Astrocyte (in vitro differentiated cells and primary cell): ENCODE results near the gene PTPRN2. TPM values are rescaled to one million over a fixed set of nuclear protein-coding genes. Genes with fewer than 3 reads are reported as not detected.

Experiments
- DNase-seq: peaks from one replicate; pipeline ENCODE4 v3.0.0-alpha.2; 2010; ENCODE audit warnings: low read depth
- FAIRE-seq: peaks from 2 replicates; lab custom pipeline; 2011; peaks lifted over from hg19 to GRCh38; lab: Jason Lieb, UNC
- H2AFZ ChIP-seq: 2 replicates; pipeline ENCODE4 v1.6.0; 2012; ENCODE audit warnings: low read depth, low read length, inconsistent platforms
- H3K27ac ChIP-seq: 2 replicates; pipeline ENCODE4 v1.5.1; 2011; ENCODE audit warnings: low read depth, low read length, inconsistent platforms
- H3K27me3 ChIP-seq: 2 replicates; pipeline ENCODE4 v1.6.0; 2011; ENCODE audit warnings: low read length, inconsistent platforms; ENCODE audit not compliant: insufficient read depth
- H3K36me3 ChIP-seq: 2 replicates; pipeline ENCODE4 v1.5.1; 2011; ENCODE audit warnings: low read length, inconsistent platforms; ENCODE audit not compliant: insufficient read depth
- H3K4me1 ChIP-seq: 2 replicates; pipeline ENCODE4 v1.5.1; 2011; ENCODE audit warnings: low read length, inconsistent platforms; ENCODE audit not compliant: insufficient read depth
- H3K4me2 ChIP-seq: 2 replicates; pipeline ENCODE4 v1.6.0; 2012; ENCODE audit warnings: low read length, inconsistent platforms
- H3K4me3 ChIP-seq: 2 replicates; pipeline ENCODE4 v1.5.1; 2011; ENCODE audit warnings: low read depth, mild to moderate bottlenecking, low read length, inconsistent platforms; ENCODE audit not compliant: insufficient read depth
- H3K79me2 ChIP-seq: 2 replicates; pipeline ENCODE4 v1.6.0; 2012; ENCODE audit warnings: mild to moderate bottlenecking, low read length, inconsistent platforms; ENCODE audit not compliant: insufficient read depth
- H3K9ac ChIP-seq: 2 replicates; pipeline ENCODE4 v1.6.0; 2012; ENCODE audit warnings: mild to moderate bottlenecking, low read length, inconsistent platforms
- H3K9me3 ChIP-seq: 2 replicates; pipeline ENCODE4 v1.5.1; 2012; ENCODE audit warnings: low read depth, mild to moderate bottlenecking, low read length, inconsistent platforms; ENCODE audit not compliant: insufficient read depth
- H4K20me1 ChIP-seq: 2 replicates; pipeline ENCODE4 v1.6.0; 2012; ENCODE audit warnings: low read length, inconsistent platforms; ENCODE audit not compliant: insufficient read depth
- H3K27ac Mint-ChIP-seq: one replicate; pipeline ENCODE4 v1.8.0; 2021; ENCODE audit warnings: mild to moderate bottlenecking, mixed read lengths; ENCODE audit not compliant: unreplicated experiment
- H3K27me3 Mint-ChIP-seq: one replicate; pipeline ENCODE4 v1.8.0; 2021; ENCODE audit warnings: low read depth, mixed read lengths; ENCODE audit not compliant: unreplicated experiment
- H3K36me3 Mint-ChIP-seq: one replicate; pipeline ENCODE4 v1.8.0; 2021; ENCODE audit warnings: low read depth, mixed read lengths; ENCODE audit not compliant: unreplicated experiment
- H3K4me1 Mint-ChIP-seq: one replicate; pipeline ENCODE4 v1.8.0; 2021; ENCODE audit warnings: low read depth, mixed read lengths; ENCODE audit not compliant: unreplicated experiment
- H3K4me3 Mint-ChIP-seq: one replicate; pipeline ENCODE4 v1.8.0; 2021; ENCODE audit warnings: mild to moderate bottlenecking, moderate library complexity, mixed read lengths; ENCODE audit not compliant: unreplicated experiment
- H3K9me3 Mint-ChIP-seq: one replicate; pipeline ENCODE4 v1.8.0; 2021; ENCODE audit warnings: mild to moderate bottlenecking, mixed read lengths; ENCODE audit not compliant: unreplicated experiment
- CTCF ChIP-seq: IDR thresholded peaks from 2 replicates; pipeline ENCODE4 v1.5.1; 2011; ENCODE audit warnings: low read depth, mild to moderate bottlenecking, inconsistent platforms, low read length, moderate library complexity; ENCODE audit not compliant: insufficient read depth
- EZH2 ChIP-seq: IDR thresholded peaks from 2 replicates; pipeline ENCODE4 v1.6.1; 2012; ENCODE audit warnings: mild to moderate bottlenecking, low read length, inconsistent platforms; ENCODE audit not compliant: insufficient read depth
- total RNA-seq: library from RNA; stranded (reverse); gene quantifications from 2 replicates; pipeline ENCODE4 v1.2.1, GENCODE V29; 2021

The PTPRN2 gene
- total RNA-seq, 1 donor from 2014 or later, result 0.09 TPM

GRCh38 chr7:158018971-158019645 lies 568.5 kb downstream of the PTPRN2 start:
- H3K4me3 ChIP-seq, result no peak overlapping the region
- Mint-ChIP-seq H3K36me3 (no peaks in the 10 kb centered on the region), H3K4me3 (no peak overlapping the region), H3K27ac (no peak overlapping the region), H3K4me1 (no peaks in the 10 kb centered on the region), H3K9me3 (peaks cover 25% of the 10 kb centered on the region), H3K27me3 (no peaks in the 10 kb centered on the region)
- H3K4me1 ChIP-seq, result no peaks in the 10 kb centered on the region
- H3K79me2 ChIP-seq, result no peaks in the 10 kb centered on the region
- no peaks in the 10 kb centered on the region for H4K20me1 ChIP-seq
- H3K36me3 ChIP-seq, result no peaks in the 10 kb centered on the region
- TF ChIP-seq EZH2 (no peak), CTCF (no peak)
- H3K9me3 ChIP-seq, result no peaks in the 10 kb centered on the region
- H3K27ac ChIP-seq, result no peak overlapping the region
- DNase-seq (no peak), FAIRE-seq (no peak)
- no peak overlapping the region for H3K9ac ChIP-seq
- no peak overlapping the region for H2AFZ ChIP-seq
- peaks cover 3% of the 10 kb centered on the region for H3K27me3 ChIP-seq
- H3K4me2 ChIP-seq, result no peak overlapping the region

- DNase-seq, result no peak
- no peak for FAIRE-seq
- H3K4me2 ChIP-seq, result no peak overlapping the region
- Mint-ChIP-seq H3K4me3 (no peak overlapping the region), H3K4me1 (no peaks in the 10 kb centered on the region), H3K27me3 (no peaks in the 10 kb centered on the region), H3K27ac (no peak overlapping the region), H3K36me3 (no peaks in the 10 kb centered on the region), H3K9me3 (peaks cover 25% of the 10 kb centered on the region)
- H3K79me2 ChIP-seq, result no peaks in the 10 kb centered on the region
- no peak overlapping the region for H3K27ac ChIP-seq
- H3K9me3 ChIP-seq, result no peaks in the 10 kb centered on the region
- peaks cover 3% of the 10 kb centered on the region for H3K27me3 ChIP-seq
- no peaks in the 10 kb centered on the region for H4K20me1 ChIP-seq
- TF ChIP-seq CTCF (no peak), EZH2 (no peak)
- no peak overlapping the region for H2AFZ ChIP-seq
- H3K9ac ChIP-seq, result no peak overlapping the region
- H3K4me1 ChIP-seq, result no peaks in the 10 kb centered on the region
- no peaks in the 10 kb centered on the region for H3K36me3 ChIP-seq
- H3K4me3 ChIP-seq, result no peak overlapping the region
Measured at GRCh38 chr7:158018098-158018762, 569.4 kb downstream of the PTPRN2 start.
